Measurements from ENCODE around the gene TMEM41A.
A peak's percentile ranks its signal among the peaks of the same experiment; 100 is the strongest.

Gene TMEM41A

GRCh38 chr3:185498503-185499396 lies at the start of gene TMEM41A:
TMEM41A (minus strand) TSS chr3:185499035; CDS start chr3:185498961, 74 bp downstream.
- DNase-seq, result peak; percentile 90

GRCh38 chr3:185540695-185541094 lies 41.9 kb upstream of the TMEM41A start:
- DNase-seq, result no peak

- no peak for DNase-seq
Observed at GRCh38 chr3:185539934-185540333, 41.1 kb upstream of the TMEM41A start.

GRCh38 chr3:185537369-185537970 lies 38.6 kb upstream of the TMEM41A start:
- DNase-seq, result no peak

- DNase-seq, result no peak
Observed at GRCh38 chr3:185534511-185534910, 35.7 kb upstream of the TMEM41A start.

GRCh38 chr3:185532901-185533300 lies 34.1 kb upstream of the TMEM41A start:
- DNase-seq, result no peak

GRCh38 chr3:185530856-185531255 lies 32.0 kb upstream of the TMEM41A start:
- no peak for DNase-seq

- DNase-seq, result no peak
Observed at GRCh38 chr3:185528532-185528931, 29.7 kb upstream of the TMEM41A start.

GRCh38 chr3:185527364-185527763 lies 28.5 kb upstream of the TMEM41A start:
- no peak for DNase-seq

GRCh38 chr3:185526349-185526951 lies 27.6 kb upstream of the TMEM41A start:
- no peak for DNase-seq

GRCh38 chr3:185521349-185522138 lies 22.7 kb upstream of the TMEM41A start:
- no peak for DNase-seq

GRCh38 chr3:185519021-185519420 lies 20.2 kb upstream of the TMEM41A start:
- no peak for DNase-seq

GRCh38 chr3:185517387-185518130 lies 18.7 kb upstream of the TMEM41A start:
- no peak for DNase-seq

- DNase-seq, result no peak
Observed at GRCh38 chr3:185511711-185512110, 12.9 kb upstream of the TMEM41A start.

GRCh38 chr3:185508335-185508991 lies 9.6 kb upstream of the TMEM41A start:
- no peak for DNase-seq

- no peak for DNase-seq
Observed at GRCh38 chr3:185507883-185508282, 9.0 kb upstream of the TMEM41A start.

- no peak for DNase-seq
Observed at GRCh38 chr3:185504636-185505035, 5.8 kb upstream of the TMEM41A start.

- no peak for DNase-seq
Observed at GRCh38 chr3:185503521-185503920, 4.7 kb upstream of the TMEM41A start.

- no peak for DNase-seq
Observed at GRCh38 chr3:185502987-185503386, 4.2 kb upstream of the TMEM41A start.

GRCh38 chr3:185490241-185490640 lies 8.6 kb downstream of the TMEM41A start:
- DNase-seq, result no peak

GRCh38 chr3:185489462-185489861 lies 9.4 kb downstream of the TMEM41A start:
- no peak for DNase-seq

- DNase-seq, result no peak
Observed at GRCh38 chr3:185488465-185488864, 10.4 kb downstream of the TMEM41A start.

Data from NCI-H2171 (cell line).